Putamen (tissue), 1 donor: ENCODE results near the gene FAM120A.

Experiments used
- DNase-seq: peaks from one replicate; pipeline ENCODE4 v3.0.0-alpha.2; 2016; ENCODE audit warnings: low spot score

FAM120A gene

GRCh38 chr9:93579711-93580516 lies 128.4 kb downstream of the FAM120A start:
- no peak for DNase-seq

- DNase-seq = no peak
Observed at GRCh38 chr9:93580654-93581380, 129.3 kb downstream of the FAM120A start.

GRCh38 chr9:93582115-93582514 lies 130.6 kb downstream of the FAM120A start:
- no peak for DNase-seq

- DNase-seq = no peak
Observed at GRCh38 chr9:93582550-93582949, 131.1 kb downstream of the FAM120A start.

GRCh38 chr9:93585259-93585658 lies 133.8 kb downstream of the FAM120A start:
- no peak for DNase-seq

GRCh38 chr9:93585695-93586094 lies 134.2 kb downstream of the FAM120A start:
- no peak for DNase-seq

- DNase-seq = no peak
Observed at GRCh38 chr9:93586290-93587057, 135.0 kb downstream of the FAM120A start.

GRCh38 chr9:93587284-93587650 lies 135.8 kb downstream of the FAM120A start:
- DNase-seq = no peak

- DNase-seq = no peak
Observed at GRCh38 chr9:93587651-93588347, 136.3 kb downstream of the FAM120A start.

GRCh38 chr9:93588641-93589609 lies 137.4 kb downstream of the FAM120A start:
- no peak for DNase-seq

- no peak for DNase-seq
Observed at GRCh38 chr9:93589688-93590087, 138.2 kb downstream of the FAM120A start.

- DNase-seq = no peak
Observed at GRCh38 chr9:93590609-93591234, 139.2 kb downstream of the FAM120A start.

GRCh38 chr9:93591301-93592007 lies 140.0 kb downstream of the FAM120A start:
- DNase-seq = no peak

- DNase-seq = no peak
Observed at GRCh38 chr9:93592008-93592642, 140.6 kb downstream of the FAM120A start.

- no peak for DNase-seq
Observed at GRCh38 chr9:93592643-93593021, 141.1 kb downstream of the FAM120A start.

- DNase-seq = no peak
Observed at GRCh38 chr9:93593144-93593658, 141.7 kb downstream of the FAM120A start.

GRCh38 chr9:93594041-93594756 lies 142.7 kb downstream of the FAM120A start:
- no peak for DNase-seq

GRCh38 chr9:93595461-93595860 lies 144.0 kb downstream of the FAM120A start:
- no peak for DNase-seq
